SU-DHL-6 (cell line): ENCODE results near the gene TSHZ2.

Experiments used
- EZH2phosphoT487 ChIP-seq: fragments of 200-600 bp; sonication (generic), shearing (Covaris generic); conservative IDR thresholded peaks from 2 replicates; pipeline ENCODE4 v1.6.1; 2018; ENCODE audit warnings: mild to moderate bottlenecking, antibody characterized with exemption, low read length, moderate library complexity, mixed read lengths
- TF ChIP-seq, protein P1 (sequence below): fragments of 200-600 bp; sonication (generic); IDR thresholded peaks from one replicate; pipeline ENCODE4 v1.5.1; 2017; ENCODE audit warnings: antibody characterized with exemption, mild to moderate bottlenecking, low read length, moderate library complexity; ENCODE audit not compliant: insufficient read depth, poor library complexity, severe bottlenecking

DNA sequence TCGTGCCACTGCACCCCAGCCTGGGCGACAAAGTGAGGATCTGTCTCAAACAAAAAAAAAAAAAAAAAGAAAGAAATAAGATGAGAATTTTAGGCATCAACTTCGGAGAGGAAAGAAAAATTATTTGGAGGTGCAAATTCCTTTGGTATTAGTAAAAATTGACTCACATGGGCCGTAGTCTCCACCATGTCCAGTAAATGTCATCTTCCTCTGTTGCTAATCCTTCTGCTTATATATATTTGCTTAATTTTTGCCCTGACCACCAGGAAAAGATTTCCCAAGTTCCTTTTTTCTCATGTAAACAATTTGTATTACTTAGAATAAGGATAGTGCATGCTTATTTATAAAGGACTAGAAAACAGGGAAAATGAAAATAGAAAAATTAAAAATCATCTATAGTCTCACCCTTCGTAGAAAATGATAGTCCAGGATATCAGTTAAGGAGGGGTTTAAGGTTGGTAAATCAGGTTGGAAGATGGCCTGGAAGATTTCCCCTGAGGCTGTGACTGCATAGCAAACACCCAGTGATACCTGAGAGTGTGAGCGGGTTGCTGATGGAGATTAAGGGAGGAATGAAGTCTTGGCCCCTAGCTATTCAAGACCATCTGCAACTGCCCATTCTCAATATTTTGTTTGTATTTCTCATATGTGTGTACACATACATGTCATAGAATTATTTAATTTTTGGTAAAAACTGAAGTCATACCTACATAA is 380.7 kb downstream of the TSHZ2 start:
- TF ChIP-seq, protein P1, sequence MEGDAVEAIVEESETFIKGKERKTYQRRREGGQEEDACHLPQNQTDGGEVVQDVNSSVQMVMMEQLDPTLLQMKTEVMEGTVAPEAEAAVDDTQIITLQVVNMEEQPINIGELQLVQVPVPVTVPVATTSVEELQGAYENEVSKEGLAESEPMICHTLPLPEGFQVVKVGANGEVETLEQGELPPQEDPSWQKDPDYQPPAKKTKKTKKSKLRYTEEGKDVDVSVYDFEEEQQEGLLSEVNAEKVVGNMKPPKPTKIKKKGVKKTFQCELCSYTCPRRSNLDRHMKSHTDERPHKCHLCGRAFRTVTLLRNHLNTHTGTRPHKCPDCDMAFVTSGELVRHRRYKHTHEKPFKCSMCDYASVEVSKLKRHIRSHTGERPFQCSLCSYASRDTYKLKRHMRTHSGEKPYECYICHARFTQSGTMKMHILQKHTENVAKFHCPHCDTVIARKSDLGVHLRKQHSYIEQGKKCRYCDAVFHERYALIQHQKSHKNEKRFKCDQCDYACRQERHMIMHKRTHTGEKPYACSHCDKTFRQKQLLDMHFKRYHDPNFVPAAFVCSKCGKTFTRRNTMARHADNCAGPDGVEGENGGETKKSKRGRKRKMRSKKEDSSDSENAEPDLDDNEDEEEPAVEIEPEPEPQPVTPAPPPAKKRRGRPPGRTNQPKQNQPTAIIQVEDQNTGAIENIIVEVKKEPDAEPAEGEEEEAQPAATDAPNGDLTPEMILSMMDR: no peak
- no peak for TF ChIP-seq EZH2phosphoT487
